DMS53 treated with DMSO at 0.1 percent for 48 hours (cell line): ENCODE measurements around the gene RASEF.
A peak's percentile ranks its signal among the peaks of the same experiment; 100 is the strongest.
"Not testable (repeated sequence)": the region's sequence is repeated elsewhere in the genome, so short reads cannot be mapped to it uniquely, and the experiment has no call there.

Experiments used
- DNase-seq: peaks from one replicate; lab custom pipeline; 2025; ENCODE audit not compliant: unreplicated experiment; lab: John Stamatoyannopoulos, UW

RASEF gene

GRCh38 chr9:83062651-83063527 lies at the start of gene RASEF:
Gene RASEF (minus strand): TSS chr9:83063142. CDS start chr9:83062867, 275 bp downstream.
- DNase-seq: peak; percentile 63

GRCh38 chr9:83111169-83111568 lies 48.2 kb upstream of the RASEF start:
- no peak for DNase-seq

GRCh38 chr9:83109296-83109695 lies 46.4 kb upstream of the RASEF start:
- no peak for DNase-seq

GRCh38 chr9:83108208-83108607 lies 45.3 kb upstream of the RASEF start:
- no peak for DNase-seq

GRCh38 chr9:83106772-83107171 lies 43.8 kb upstream of the RASEF start:
- DNase-seq: no peak

GRCh38 chr9:83106263-83106662 lies 43.3 kb upstream of the RASEF start:
- DNase-seq: peak; percentile 57

- DNase-seq: no peak
Measured at GRCh38 chr9:83097633-83098032, 34.7 kb upstream of the RASEF start.

- not testable (repeated sequence) for DNase-seq
Measured at GRCh38 chr9:83093311-83093710, 30.4 kb upstream of the RASEF start.

- no peak for DNase-seq
Measured at GRCh38 chr9:83081846-83082245, 18.9 kb upstream of the RASEF start.

GRCh38 chr9:83081010-83081409 lies 18.1 kb upstream of the RASEF start:
- no peak for DNase-seq

- DNase-seq: not testable (repeated sequence)
Measured at GRCh38 chr9:83075932-83076331, 13.0 kb upstream of the RASEF start.

- not testable (repeated sequence) for DNase-seq
Measured at GRCh38 chr9:83072498-83072897, 9.6 kb upstream of the RASEF start.

GRCh38 chr9:83071626-83072025 lies 8.7 kb upstream of the RASEF start:
- DNase-seq: no peak

GRCh38 chr9:83070261-83070660 lies 7.3 kb upstream of the RASEF start:
- no peak for DNase-seq

GRCh38 chr9:83069651-83070050 lies 6.7 kb upstream of the RASEF start:
- DNase-seq: no peak

GRCh38 chr9:83068414-83068813 lies 5.5 kb upstream of the RASEF start:
- DNase-seq: no peak

- DNase-seq: no peak
Measured at GRCh38 chr9:83067579-83067978, 4.6 kb upstream of the RASEF start.

GRCh38 chr9:83066771-83067170 lies 3.8 kb upstream of the RASEF start:
- no peak for DNase-seq

- DNase-seq: peak; percentile 46
Measured at GRCh38 chr9:83065233-83065632, 2.3 kb upstream of the RASEF start.

GRCh38 chr9:83061990-83062650 lies 822 bp downstream of the RASEF start:
- DNase-seq: peak; percentile 36

- DNase-seq: no peak
Measured at GRCh38 chr9:83061036-83061435, 1.9 kb downstream of the RASEF start.

- peak; percentile 93 for DNase-seq
Measured at GRCh38 chr9:83060556-83060955, 2.4 kb downstream of the RASEF start.
